Stimulated activated CD4-positive, alpha-beta T cell treated with anti-CD3 and anti-CD28 coated beads, Interleukin-12 subunit alpha, Interleukin-12 subunit beta, amount 100 ng/mL, for 24 hours (primary cell): ENCODE data around the gene SLC46A2.

ENCODE experiments used
- DNase-seq, 2 experiments: peaks; one replicate each; pipeline ENCODE4 v3.0.0-alpha.2; 2020; ENCODE audit warnings: low read depth in 2 of 2

Gene SLC46A2

DNA sequence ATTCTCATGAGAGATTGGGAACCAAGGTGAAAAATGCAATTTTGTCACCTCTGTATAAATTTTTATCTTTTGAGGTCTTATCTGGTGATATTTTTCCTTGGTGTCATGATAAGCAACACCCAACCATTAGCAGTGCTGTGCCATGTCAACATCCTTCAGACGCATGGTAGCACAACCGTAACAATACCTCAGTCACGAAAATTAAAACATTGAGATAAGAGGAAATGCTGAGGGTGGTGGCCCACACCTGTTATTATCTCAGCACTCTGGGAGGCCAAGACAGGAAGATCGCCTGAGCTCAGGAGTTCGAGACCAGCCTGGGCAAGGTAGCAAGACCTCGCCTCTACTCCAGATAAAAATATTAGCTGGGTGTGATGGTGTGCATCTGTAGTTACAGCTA, 32.7 kb downstream of the SLC46A2 start:
- no peak for DNase-seq

DNA sequence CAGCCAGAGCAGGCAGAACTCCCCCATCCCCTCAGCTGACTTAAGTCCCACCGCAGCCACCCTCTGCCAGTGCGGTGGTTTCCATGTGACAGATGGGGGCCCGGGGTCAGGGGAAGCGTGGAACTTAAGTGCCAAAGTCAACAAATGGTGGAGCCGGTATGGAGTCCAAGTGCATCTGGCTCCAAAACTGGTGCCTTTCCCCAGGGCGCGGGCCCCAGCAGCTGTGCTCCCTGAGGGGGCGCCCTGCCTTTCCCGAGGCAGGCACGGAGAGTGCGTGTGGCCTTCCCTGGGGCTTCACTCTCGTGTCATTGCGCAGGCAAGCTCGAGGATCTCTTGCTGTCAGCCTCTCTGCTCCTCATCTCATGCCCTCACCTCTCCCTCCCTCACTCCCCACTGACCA, 33.8 kb downstream of the SLC46A2 start:
- no peak for DNase-seq

DNA sequence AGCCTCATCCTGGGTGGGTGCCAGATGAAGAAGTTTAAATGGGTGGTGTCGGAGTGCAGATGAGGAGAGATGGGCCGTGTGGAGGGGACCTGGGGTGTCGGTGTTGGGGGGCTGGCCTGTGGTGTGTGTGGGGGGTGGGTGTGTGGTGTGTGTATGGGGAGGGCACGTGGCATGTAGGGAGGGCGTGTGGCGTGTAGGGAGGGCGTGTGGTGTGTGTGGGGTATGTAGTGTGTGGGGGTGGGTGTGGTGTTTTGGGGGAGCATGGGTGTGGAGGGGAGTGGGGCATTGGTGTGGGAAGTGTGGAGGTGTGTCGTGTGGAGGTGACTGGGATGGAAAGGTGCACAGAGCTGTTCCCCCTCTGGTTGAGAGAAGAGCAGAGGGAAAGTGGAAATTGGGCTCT, 34.5 kb downstream of the SLC46A2 start:
- no peak for DNase-seq

DNA sequence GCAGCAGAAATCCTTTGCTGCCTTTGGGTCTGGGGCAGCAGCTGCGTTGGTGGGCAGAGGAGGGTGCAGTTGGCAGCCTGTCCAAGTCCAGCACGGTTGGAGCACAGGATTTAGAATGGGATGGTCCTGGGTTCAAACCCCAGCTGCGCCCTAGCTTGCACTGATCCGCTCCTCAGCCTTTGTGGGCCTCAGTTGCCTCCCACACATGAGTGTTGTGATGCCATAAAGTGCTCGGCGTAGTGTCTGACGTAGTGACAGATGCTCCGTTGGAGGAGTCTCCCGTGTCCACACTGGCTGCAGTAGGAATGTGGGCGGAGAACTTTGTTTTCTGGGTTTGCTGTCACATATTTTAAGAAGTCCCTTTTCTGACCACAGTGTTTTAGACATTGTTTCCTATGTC, 36.0 kb downstream of the SLC46A2 start:
- no peak for DNase-seq

DNA sequence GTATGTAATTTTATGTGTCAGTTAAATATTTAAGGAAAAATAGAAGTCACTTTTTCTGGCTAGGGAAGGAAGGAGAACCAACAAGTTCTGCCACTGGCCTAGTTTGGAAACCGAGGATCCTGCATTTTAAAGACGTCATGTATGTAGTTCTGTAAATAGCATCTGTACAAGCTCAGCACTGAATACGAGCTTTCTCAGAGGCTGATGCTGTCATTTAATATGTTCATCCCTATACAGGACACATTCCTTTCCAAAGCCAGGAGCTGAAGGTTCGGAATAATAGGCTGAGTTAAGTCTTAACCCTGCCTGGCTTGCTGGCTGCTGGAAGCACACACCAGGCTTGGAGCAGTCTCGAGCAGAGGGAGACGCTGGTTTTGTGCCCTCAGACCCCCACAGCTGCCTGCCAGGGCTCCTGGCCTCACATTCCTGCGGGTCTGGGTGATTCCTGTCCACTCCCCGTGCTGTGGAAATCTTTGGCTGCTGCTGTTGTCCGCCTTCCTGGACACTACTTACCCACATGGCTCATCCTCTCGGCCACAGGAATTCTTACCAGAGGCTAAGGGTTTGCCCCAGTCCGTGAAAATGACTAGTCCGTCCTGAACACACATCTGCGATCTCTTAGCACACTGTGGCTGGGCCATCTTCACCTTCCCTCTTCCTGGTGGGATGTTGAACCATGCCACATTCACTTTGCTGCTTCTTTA, 36.6 kb downstream of the SLC46A2 start:
- DNase-seq = no peak

DNA sequence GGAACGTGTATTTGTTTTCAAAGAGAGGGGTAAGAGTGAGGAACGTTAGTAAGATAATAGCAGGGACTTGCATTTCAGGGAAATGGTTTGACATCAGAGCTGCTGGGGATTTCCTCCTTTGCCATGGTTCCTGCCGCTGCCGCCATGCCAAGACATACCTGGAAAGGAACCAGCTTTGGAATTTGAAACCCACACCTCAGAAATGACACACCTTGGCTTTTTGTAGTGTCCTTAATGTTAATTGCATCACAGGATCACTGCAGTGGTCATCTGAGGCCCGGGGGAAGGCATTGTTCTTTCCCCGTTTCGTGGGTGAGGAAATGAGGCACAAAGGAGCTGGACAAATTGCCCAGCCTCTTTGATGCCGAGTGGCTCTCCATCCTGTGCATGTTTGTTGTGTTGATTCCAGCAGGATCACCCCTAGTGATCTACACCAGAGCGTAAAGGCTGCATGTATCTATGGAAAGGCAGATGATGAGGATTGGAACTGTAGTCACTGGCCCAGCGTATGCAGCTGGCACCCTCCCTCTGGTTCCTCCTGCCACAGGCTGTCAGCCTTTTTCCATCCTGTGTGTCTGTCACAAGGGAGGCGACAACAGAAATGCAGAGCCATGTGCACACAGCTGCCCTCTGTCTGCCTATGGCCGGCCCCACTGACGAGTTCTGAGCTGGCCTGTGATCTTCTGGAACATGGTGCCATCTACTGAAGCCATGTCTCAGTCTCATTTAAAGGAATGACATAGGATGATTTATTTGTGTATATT, 37.8 kb downstream of the SLC46A2 start:
- no peak for DNase-seq

DNA sequence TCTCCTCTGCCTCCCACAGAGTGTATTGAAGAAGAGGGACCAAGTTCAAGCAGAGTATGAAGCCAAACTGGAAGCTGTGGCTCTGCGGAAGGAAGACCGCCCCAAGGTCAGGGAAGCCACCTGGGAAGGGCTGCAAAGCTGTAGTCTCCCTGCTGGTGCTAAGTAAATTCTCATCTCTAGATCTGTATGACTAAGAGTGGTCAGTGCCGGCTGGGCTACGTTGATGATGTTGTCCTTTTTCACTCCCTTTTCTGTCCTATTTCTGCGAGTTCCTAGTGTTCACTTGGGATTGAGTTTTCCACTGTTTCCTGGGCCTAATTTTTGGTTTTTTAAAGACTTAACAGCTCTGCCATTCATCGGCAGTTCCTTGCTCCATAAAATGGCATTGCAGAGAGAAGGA, 39.8 kb downstream of the SLC46A2 start:
- DNase-seq = no peak

DNA sequence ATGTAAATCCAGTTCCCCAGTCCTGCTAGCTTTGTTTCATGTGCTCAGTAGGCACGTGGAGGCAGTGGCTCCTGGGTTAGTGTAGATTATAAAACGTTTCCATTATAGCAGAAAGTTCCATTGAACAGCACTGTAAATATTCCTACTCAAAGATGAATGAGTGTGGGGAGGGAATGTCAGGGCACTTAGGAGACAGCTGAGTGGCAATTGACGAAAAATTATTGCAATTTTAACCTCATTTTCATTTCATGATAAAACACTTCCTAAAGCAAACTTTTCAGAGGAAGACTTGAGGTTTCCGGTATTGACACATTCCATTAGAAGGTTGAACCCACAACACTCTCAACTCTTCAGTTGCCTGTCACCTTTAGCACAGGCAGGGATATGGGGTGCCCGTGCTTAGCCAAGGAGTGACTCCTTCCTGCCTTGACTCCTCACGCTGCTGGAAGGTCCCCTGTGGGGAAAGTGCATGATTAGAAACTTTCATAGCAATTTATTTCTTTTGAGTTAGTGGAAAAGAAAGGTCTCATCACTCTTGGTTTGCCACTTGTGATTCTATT, 41.2 kb downstream of the SLC46A2 start:
- no peak for DNase-seq

DNA sequence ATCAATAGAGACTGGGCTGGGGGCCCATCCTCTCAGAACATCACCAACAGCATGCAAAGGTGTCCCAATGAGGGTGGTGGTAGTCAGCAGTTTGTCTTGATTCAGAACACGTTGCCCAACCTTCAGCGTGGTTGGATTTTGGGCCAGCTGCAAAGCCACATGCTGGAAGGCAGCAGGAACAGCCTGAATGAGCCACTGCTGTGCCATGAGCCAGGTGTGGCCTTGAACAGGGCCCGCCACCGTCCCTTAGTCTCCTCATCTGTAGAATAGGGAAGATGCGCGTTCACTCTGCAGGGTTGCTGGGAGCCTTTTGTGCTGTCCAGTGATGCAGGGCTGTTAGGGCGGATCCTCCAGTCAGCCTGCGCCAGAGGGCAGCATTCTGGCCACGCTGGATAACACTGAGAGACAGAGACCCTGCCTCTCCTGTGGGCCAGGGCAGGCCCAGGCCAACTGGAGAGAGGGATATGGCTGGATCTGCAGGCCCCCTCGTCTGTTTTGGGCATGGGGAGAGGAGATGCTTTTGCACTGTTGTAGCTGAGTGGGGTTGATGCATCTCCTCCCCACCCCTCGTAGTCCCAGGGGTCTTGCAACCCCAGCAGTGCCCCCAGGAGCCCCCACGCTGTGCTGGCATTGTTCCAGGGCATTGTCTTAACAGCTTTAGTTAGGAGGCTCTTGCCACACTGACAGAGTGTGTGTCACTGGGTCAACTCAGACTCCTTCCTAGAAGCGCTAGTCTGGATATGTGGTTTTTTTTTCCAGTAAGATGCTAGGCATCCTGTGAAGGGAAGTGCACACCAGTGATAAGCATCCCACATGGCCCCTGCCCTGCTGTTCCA, 42.1 kb downstream of the SLC46A2 start:
- DNase-seq = no peak

DNA sequence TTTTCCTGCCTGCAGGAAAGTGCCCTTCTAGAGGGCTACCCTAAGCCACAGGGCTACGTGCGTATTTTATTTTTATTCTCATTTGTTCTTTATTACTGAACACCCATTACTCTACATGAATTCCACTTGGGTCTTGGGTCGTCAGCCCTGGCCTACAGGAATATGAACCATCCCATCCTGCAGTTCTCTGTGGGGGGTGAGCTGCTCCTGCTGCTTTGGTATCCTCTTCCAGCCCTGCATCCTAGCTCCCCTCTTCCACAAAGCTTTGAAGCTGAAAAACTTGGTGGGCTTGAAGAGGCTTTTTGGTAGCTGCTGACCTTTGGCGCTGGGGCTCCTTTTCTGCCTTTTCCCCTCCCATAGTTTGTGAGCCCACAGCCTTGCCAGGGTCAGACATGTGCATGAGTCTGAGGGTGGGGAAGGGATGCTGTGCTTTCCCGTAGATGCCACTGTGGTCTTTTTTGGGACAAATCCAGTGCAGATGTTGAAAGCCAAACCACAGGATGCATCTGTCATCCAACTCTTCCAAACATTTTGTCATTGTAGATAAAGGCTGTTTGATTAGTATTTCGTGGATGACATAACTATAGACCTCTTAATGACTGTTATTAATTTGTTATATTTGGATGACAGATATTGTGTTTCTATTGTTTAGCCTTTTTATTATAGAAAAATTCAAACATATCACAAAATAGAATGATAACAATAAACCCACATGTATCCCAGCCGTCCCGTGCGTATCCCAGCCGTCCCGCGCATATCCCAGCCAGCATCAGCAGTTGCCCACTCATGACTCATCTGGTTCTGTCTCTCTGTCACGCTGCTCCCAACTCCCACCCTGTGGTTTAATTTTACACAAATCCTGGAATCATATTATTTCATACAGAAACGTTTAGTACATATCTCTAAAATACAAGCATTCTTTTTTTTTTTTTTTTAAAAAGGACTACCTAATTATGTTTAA, 43.9 kb downstream of the SLC46A2 start:
- no peak for DNase-seq

DNA sequence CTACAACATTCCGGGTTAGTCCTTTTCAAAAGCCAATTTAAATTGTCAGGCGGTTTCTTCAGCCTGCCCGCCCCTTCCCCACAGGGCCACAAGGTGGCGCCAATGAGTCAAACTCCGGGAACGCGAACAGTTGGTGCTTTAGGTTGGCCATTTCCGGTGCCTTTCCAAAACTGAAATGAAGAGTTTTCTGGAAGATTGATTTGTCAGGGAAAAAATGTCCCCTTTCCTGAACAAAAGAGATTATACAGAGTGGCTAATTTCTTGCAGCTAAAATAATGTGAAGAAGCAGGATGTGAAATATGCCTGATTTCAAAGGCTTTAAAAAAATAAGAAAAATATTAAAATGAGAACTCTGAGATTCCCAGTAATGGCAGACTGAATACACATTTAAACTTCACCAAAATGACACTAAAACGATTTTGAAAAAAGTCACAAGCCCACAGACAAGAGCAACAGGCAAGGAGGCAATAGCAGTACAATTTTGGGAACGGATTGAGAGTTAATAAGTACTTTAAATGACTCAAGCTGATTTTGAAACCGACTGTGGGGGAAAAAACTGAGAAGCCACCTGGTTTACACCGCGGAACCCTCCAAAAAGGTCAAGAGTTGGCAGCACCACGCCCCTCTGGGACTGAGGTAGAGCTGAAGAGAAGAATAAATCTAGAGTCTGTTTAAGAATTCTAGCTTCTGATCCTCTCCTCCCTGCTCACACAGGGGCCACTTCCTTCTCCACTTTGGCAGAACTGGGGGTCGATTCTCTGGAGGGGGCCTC, 45.7 kb downstream of the SLC46A2 start:
- peak; percentile 63 to 77 for DNase-seq

DNA sequence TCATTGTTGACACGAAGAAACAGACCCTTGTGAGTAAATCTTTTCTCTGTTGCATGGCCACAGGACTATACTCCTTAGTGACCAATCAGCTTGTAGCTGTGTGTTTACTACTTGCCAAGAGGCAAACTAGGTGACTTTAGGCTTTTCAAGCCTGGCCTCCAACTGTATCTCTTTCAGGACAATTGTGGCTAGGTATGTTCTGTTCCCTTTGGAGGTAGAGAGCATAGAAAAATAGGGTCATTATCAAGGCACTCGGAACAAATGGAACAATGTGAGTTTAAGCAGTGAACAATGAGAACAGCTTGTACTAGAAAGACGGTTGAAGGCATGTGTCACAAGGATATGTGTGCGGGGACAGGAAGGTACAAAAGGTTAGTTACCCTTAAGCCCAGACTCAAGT, 48.1 kb downstream of the SLC46A2 start:
- DNase-seq = no peak

DNA sequence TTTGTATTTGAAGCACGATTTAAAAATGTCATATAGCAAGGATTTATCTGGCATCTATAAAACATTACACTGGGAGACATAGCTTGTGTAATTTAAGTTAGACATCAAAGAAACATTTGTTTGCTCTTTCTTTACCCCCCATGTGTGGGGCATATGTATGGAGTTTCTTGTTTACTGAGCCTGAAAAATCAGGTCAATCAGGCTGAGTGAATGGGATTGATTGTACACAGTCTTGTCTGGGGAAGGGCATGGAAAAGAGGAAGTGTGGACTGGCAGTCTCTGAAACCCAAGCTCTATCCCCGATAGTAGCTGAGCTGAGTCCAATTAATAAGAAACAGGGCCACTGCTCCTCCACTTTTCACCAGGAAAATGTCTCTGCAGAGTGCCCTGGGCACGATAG, 49.4 kb downstream of the SLC46A2 start:
- no peak for DNase-seq

DNA sequence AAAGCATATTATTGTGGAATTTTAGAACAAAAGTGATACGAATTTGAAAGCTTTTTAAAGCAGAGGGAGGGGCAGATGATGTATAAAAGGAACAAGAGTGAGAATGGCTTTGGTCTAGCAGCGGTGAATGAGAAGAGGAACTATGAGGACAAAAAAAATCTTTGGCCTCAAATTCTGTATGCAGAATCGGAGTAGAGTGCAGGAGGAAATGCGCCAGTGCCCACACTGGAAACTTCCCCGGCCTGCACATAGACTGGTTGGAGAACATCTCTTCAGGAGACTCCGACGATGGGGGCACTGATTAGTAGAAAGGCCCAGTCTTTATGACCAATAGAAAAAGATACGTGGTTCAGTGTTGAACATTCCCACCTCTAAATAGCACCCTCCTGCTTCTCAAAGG, 51.3 kb downstream of the SLC46A2 start:
- DNase-seq = no peak

DNA sequence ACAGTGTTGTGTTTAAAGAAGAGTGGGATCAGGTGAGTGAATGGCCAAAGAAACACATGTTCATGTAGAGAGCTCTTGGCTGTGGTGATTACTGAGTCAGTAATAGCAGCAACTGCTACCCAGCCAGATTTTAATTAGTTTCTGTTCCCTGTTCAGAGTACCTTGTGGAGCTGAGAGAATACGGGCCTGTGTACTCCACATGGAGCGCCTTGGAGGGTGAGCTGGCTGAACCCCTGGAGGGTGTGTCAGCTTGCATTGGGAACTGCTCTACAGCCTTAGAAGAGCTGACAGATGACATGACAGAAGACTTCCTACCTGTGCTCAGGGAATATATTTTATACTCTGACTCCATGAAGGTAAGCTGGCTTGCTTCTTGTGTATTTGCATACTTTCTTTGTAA, 52.3 kb downstream of the SLC46A2 start:
- no peak for DNase-seq

DNA sequence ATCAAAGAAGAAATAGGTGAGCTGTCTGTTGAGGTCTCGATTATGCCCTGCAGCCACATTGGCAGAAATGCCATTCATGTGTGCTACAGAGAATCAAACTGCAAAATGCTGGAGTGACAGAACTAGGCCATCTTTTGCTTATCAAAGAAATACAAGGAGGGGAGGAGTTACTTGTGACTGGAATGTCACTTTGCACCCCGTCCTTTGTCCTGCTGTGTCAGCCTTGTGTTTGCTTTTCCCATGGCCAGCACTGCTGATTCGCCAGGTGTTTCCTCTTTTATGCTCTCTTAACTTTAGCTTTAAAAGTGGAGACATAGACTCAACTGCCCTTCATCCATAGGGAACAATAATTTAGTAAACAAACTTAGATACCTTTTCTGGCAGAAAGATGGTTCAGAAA, 54.3 kb downstream of the SLC46A2 start:
- DNase-seq = no peak

DNA sequence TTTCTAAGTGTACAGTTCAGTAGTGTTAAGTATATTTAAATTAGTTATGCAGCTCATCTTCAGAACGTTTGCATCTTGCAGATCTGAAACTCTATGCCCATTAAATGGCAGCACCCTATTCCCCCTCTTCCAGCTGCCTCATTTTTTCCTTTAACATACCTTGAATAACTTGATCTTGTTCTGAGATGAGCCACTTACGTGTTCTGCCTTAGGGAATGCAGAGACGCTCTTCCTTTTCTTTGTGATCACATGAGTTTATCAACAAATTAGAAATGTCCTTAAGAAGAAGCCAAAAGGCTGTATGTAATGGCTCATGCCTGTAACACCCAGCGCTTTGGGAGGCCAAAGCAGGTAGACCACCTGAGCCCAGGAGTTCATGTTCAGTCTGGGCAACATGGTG, 57.6 kb downstream of the SLC46A2 start:
- DNase-seq = no peak

DNA sequence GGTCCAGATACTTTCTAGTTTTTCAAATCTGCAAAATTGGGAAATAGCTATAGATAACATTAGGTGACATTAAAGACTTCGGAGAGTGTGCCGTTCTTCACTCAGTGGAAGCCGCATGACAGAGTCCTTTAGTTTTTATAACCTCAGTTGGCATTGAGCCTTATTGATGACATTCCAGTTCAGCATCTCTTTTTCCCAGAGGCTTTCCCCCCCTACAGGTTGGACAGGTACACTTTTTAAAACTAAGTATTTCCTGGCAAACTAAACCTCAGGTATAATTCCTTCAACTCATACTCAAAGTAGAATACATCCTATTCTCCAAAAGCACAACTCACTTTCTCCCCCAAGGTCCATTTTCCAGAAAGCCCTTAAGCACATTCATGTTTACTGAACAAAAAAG, 58.7 kb downstream of the SLC46A2 start:
- no peak for DNase-seq

DNA sequence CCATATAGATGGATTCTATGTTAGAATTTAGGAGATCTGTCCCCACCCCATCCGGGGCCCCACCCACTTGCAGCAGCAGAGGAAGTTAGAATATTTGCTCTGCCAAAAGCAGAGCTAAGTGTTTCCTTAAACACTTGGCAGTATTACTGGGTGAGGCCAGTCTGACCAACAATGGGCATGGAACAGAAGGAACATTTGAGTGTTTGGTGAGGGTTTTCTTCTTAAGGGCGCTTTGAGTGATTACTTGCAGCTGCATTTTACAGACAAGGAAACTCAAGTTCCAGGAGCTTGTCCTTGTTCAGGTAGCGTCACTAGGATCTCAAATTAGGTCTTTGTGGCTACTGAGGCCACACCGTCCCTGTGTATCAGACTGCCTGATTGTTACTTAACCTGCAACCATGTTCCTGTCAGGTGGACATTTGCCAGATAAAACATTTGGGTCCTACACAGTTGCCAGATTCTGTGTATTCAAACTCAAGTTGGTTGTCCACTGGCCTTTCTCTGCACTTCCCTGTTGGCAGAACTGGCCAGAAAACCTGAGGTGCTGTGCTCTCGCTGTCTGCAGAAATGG, 59.3 kb downstream of the SLC46A2 start:
- DNase-seq = no peak
